ENCODE data around the gene DPH3. TPM values are rescaled to one million over a fixed set of nuclear protein-coding genes. Genes with fewer than 3 reads are reported as not detected.

DPH3 gene
- total and polyA plus RNA-seq, 2 of the 8 experiments (the other 6 are each of a cell fraction or from before 2014, with no cell fraction given) = 9.8 to 40.1 TPM

GRCh38 chr3:16270855-16271254, 6.1 kb upstream of the DPH3 start:
- POLR2A ChIA-PET (ENCODE audit: partially characterized antibody) = no interaction called here
- peaks cover 0 to 1% (median 0%) of the 10 kb centered on the region in 4 experiments; a peak in 1 of 7 replicates for H3K27me3 ChIP-seq (replicated peaks in 1 of 4; ENCODE audit: control insufficient read depth in 3 of 4, extremely low read depth in 1 of 4, insufficient read depth in 3 of 4, low read length in 3 of 4)
- H4K91ac ChIP-seq (replicated peaks; ENCODE audit: insufficient read length, low read length) = no peak overlapping the region
- no peak overlapping the region for H3K4me2 ChIP-seq (ENCODE audit: insufficient read depth in 1 of 2, low read depth in 2 of 2, low read length in 2 of 2)
- H3K18ac ChIP-seq (ENCODE audit: extremely low read depth, low read length) = no peak overlapping the region
- no peak overlapping the region for H2AFZ ChIP-seq (ENCODE audit: low read length)
- H3K4ac ChIP-seq (replicated peaks; ENCODE audit: insufficient read length, low read depth, low read length) = no peak overlapping the region
- no peak overlapping the region for H4K8ac ChIP-seq (ENCODE audit: extremely low read depth, insufficient read depth, low read length)
- no peak overlapping the region for H3K56ac ChIP-seq (replicated peaks; ENCODE audit: insufficient read length, low read depth, low read length)
- peaks cover 11 to 33% of the 10 kb centered on the region in 2 experiments for H3K79me2 ChIP-seq (ENCODE audit: control insufficient read depth in 1 of 2, insufficient read depth in 2 of 2, low read length in 2 of 2)
- H3K27ac ChIP-seq (ENCODE audit: low read depth, low read length) = no peak overlapping the region
- no peak overlapping the region for H3K14ac ChIP-seq (ENCODE audit: insufficient read length)
- H3K4me3 ChIP-seq (ENCODE audit: extremely low read depth in 1 of 4, insufficient read depth in 2 of 4, low read depth in 3 of 4, low read length in 4 of 4) = no peak overlapping the region
- DNase-seq (ENCODE audit: low read depth in 1 of 2, low spot score in 2 of 2) (no peak), FAIRE-seq (no peak)
- no peak overlapping the region for H4K5ac ChIP-seq (ENCODE audit: insufficient read length, low read depth, low read length)
- peaks cover 5 to 44% (median 21%) of the 10 kb centered on the region in 4 experiments; a peak in 7 of 8 replicates for H3K36me3 ChIP-seq (ENCODE audit: control insufficient read depth in 2 of 4, insufficient read depth in 4 of 4, low read length in 3 of 4)
- H2BK120ac ChIP-seq (replicated peaks; ENCODE audit: low read depth, low read length) = no peak overlapping the region
- H3K23ac ChIP-seq (ENCODE audit: insufficient read length) = no peak overlapping the region
- H3K4me1 ChIP-seq (replicated peaks in 1 of 4; ENCODE audit: control insufficient read depth in 3 of 4, insufficient read depth in 4 of 4, low read length in 3 of 4) = peaks cover 0 to 6% (median 1%) of the 10 kb centered on the region in 4 experiments; a peak in 3 of 7 replicates
- WGBS, 2 experiments (ENCODE audit: extremely low coverage in 1 of 2, insufficient coverage in 1 of 2, insufficient read length in 1 of 2, insufficient replicate concordance in 2 of 2, low coverage in 1 of 2, low lambda C conversion rate in 2 of 2, missing lambda C conversion rate in 1 of 2) = 82% methylated on average over 10 of the region's 10 CpGs; no CpG with 5 or more reads in 1 of the 2 experiments
- no peak overlapping the region for H2BK15ac ChIP-seq (ENCODE audit: low read length)
- CTCF ChIA-PET (ENCODE audit: partially characterized antibody) = interaction anchor here (1.3 to 1.5 kb wide), 3 partner anchors 20 to 211 kb away, joined by 3 to 4 read pairs (median 3); no protein-coding TSS in a partner anchor
- no peak overlapping the region for H2BK5ac ChIP-seq (ENCODE audit: low read depth, low read length)
- no peak overlapping the region for H3K9ac ChIP-seq (replicated peaks in 1 of 4; ENCODE audit: extremely low read depth in 1 of 4, low read depth in 3 of 4, low read length in 3 of 4)
- no peak overlapping the region for H2BK12ac ChIP-seq (ENCODE audit: low read depth, low read length)
- H3K79me1 ChIP-seq (ENCODE audit: low read depth, low read length) = no peaks in the 10 kb centered on the region; the same call in 1 of the 2 replicates
- H2BK20ac ChIP-seq (ENCODE audit: low read length) = no peak overlapping the region
- no peaks in the 10 kb centered on the region for H3K23me2 ChIP-seq (ENCODE audit: low read depth, low read length)
- H3K9me3 ChIP-seq (ENCODE audit: insufficient read depth in 2 of 2, low read depth in 1 of 2, low read length in 1 of 2) = no peaks in the 10 kb centered on the region
- H4K20me1 ChIP-seq (replicated peaks in 1 of 2; ENCODE audit: control insufficient read depth in 1 of 2, insufficient read depth in 2 of 2, low read length in 2 of 2) = peaks cover 0 to 3% of the 10 kb centered on the region in 2 experiments
- no peak overlapping the region for H2AK5ac ChIP-seq (ENCODE audit: low read depth, low read length)
- TF ChIP-seq NRF1 (IDR thresholded peaks at IDR 0.05; ENCODE audit: low read depth, low read length) = no peak
- TF ChIP-seq EP300 (IDR thresholded peaks at IDR 0.05; ENCODE audit: borderline replicate concordance in 1 of 2, low read depth in 2 of 2, low read length in 2 of 2) = no peak
- TF ChIP-seq SIX5 (IDR thresholded peaks at IDR 0.05; ENCODE audit: low read depth, low read length) = no peak
- TF ChIP-seq EGR1 (IDR thresholded peaks at IDR 0.05; ENCODE audit: borderline replicate concordance, low read depth, low read length) = no peak
- no peak for TF ChIP-seq RBBP5 (IDR thresholded peaks at IDR 0.05; ENCODE audit: borderline replicate concordance, low read depth, low read length)
- no peak for TF ChIP-seq POLR2AphosphoS5 (IDR thresholded peaks at IDR 0.05; ENCODE audit: low read depth, low read length)
- no peak for TF ChIP-seq POU5F1 (IDR thresholded peaks at IDR 0.05; ENCODE audit: low read depth, low read length)
- no peak for TF ChIP-seq RAD21 (IDR thresholded peaks at IDR 0.05 in 1 of 2, conservative IDR thresholded peaks at IDR 0.05 in 1 of 2; ENCODE audit: low read depth in 2 of 2, low read length in 2 of 2)
- TF ChIP-seq SRF (IDR thresholded peaks at IDR 0.05; ENCODE audit: low read depth, low read length) = no peak
- TF ChIP-seq, protein P1, sequence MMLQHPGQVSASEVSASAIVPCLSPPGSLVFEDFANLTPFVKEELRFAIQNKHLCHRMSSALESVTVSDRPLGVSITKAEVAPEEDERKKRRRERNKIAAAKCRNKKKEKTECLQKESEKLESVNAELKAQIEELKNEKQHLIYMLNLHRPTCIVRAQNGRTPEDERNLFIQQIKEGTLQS (IDR thresholded peaks at IDR 0.05; ENCODE audit: insufficient read depth, low read depth, low read length) = no peak
- TF ChIP-seq ATF2 (IDR thresholded peaks at IDR 0.05; ENCODE audit: low read length) = no peak
- no peak for TF ChIP-seq SIRT6 (IDR thresholded peaks at IDR 0.05; ENCODE audit: low read length)
